Ishikawa (cell line): ENCODE results near the gene RELN.

Experiments used
- CEBPB ChIP-seq: IDR thresholded peaks from 2 replicates; pipeline ENCODE4 v1.6.1; 2012
- CREB1 ChIP-seq: IDR thresholded peaks from 2 replicates; pipeline ENCODE4 v1.6.1; 2012; ENCODE audit warnings: low read depth
- EGR1 ChIP-seq: IDR thresholded peaks from 2 replicates; pipeline ENCODE4 v1.6.1; 2012
- EP300 ChIP-seq: IDR thresholded peaks from 2 replicates; pipeline ENCODE4 v1.6.1; 2012; ENCODE audit warnings: borderline replicate concordance
- FOXM1 ChIP-seq: IDR thresholded peaks from 2 replicates; pipeline ENCODE4 v1.6.1; 2012; ENCODE audit warnings: low read depth, borderline replicate concordance
- MAX ChIP-seq: IDR thresholded peaks from 2 replicates; pipeline ENCODE4 v1.6.1; 2012
- NFIC ChIP-seq: IDR thresholded peaks from 2 replicates; pipeline ENCODE4 v1.6.1; 2012
- RAD21 ChIP-seq: IDR thresholded peaks from 2 replicates; pipeline ENCODE4 v1.6.1; 2012; ENCODE audit warnings: low read depth
- REST ChIP-seq: IDR thresholded peaks from 2 replicates; pipeline ENCODE4 v1.6.1; 2012; ENCODE audit warnings: low read depth, mild to moderate bottlenecking
- TAF1 ChIP-seq: IDR thresholded peaks from 2 replicates; pipeline ENCODE4 v1.6.1; 2012; ENCODE audit warnings: low read depth, mild to moderate bottlenecking
- TCF12 ChIP-seq: IDR thresholded peaks from 2 replicates; pipeline ENCODE4 v1.6.1; 2012; ENCODE audit warnings: low read depth
- TEAD4 ChIP-seq: IDR thresholded peaks from 2 replicates; pipeline ENCODE4 v1.6.1; 2012
- YY1 ChIP-seq: IDR thresholded peaks from 2 replicates; pipeline ENCODE4 v1.6.1; 2012; ENCODE audit warnings: low read depth
- ZBTB7A ChIP-seq: IDR thresholded peaks from 2 replicates; pipeline ENCODE4 v1.6.1; 2012; ENCODE audit warnings: low read depth
- TF ChIP-seq, protein P1 (sequence below): IDR thresholded peaks from 2 replicates; pipeline ENCODE4 v1.6.1; 2012

Gene RELN

GRCh38 chr7:103649052-103649451, 340.4 kb downstream of the RELN start:
- TF ChIP-seq CREB1 (no peak), TCF12 (no peak), TAF1 (no peak), EP300 (no peak), EGR1 (no peak), CEBPB (no peak), YY1 (no peak), NFIC (no peak)

- TF ChIP-seq ZBTB7A = no peak
- TF ChIP-seq, protein P1, sequence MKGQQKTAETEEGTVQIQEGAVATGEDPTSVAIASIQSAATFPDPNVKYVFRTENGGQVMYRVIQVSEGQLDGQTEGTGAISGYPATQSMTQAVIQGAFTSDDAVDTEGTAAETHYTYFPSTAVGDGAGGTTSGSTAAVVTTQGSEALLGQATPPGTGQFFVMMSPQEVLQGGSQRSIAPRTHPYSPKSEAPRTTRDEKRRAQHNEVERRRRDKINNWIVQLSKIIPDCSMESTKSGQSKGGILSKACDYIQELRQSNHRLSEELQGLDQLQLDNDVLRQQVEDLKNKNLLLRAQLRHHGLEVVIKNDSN = no peak
- no peak for TF ChIP-seq NFIC
Observed at GRCh38 chr7:103648135-103648534, 341.3 kb downstream of the RELN start.

DNA sequence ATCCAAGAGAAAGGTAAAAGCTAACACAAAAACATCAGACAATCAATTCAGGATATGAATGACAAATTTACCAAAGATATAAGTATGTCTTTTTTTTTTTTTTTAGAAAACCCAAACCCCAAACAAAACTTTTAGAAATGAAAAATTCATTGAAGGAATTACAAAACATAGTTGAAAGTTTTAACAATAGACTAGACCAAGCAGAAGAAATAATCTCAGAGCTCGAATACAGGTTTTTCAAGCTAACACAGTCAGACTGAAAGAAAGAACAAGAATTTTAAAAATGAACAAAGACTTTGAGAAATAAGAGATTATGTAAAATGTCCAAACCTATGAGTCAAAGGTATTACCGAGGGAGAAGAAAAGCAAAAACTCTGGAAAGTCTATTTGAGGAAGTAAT, 345.1 kb downstream of the RELN start:
- no peak for TF ChIP-seq RAD21
- no peak for TF ChIP-seq TAF1
- no peak for TF ChIP-seq FOXM1
- no peak for TF ChIP-seq EP300
- TF ChIP-seq CREB1 = no peak
- TF ChIP-seq YY1 = no peak
- no peak for TF ChIP-seq ZBTB7A
- no peak for TF ChIP-seq REST
- TF ChIP-seq EGR1 = no peak

- TF ChIP-seq FOXM1 (no peak), EP300 (no peak), YY1 (no peak), MAX (no peak)
Observed at GRCh38 chr7:103640031-103640779, 349.3 kb downstream of the RELN start.

GRCh38 chr7:103637726-103638125, 351.7 kb downstream of the RELN start:
- no peak for TF ChIP-seq TCF12
- TF ChIP-seq YY1 = no peak
- TF ChIP-seq REST = no peak
- no peak for TF ChIP-seq ZBTB7A
- TF ChIP-seq TEAD4 = no peak
- no peak for TF ChIP-seq CEBPB
- no peak for TF ChIP-seq EP300
- no peak for TF ChIP-seq RAD21
- TF ChIP-seq NFIC = no peak
- TF ChIP-seq, protein P1 = no peak
- no peak for TF ChIP-seq TAF1
- no peak for TF ChIP-seq EGR1
- TF ChIP-seq MAX = no peak
- TF ChIP-seq FOXM1 = no peak
- TF ChIP-seq CREB1 = no peak

- TF ChIP-seq CEBPB = no peak
- TF ChIP-seq MAX = no peak
- no peak for TF ChIP-seq NFIC
- TF ChIP-seq, protein P1 = no peak
- TF ChIP-seq CREB1 = no peak
- TF ChIP-seq TEAD4 = no peak
- TF ChIP-seq TAF1 = no peak
- no peak for TF ChIP-seq RAD21
- no peak for TF ChIP-seq YY1
- no peak for TF ChIP-seq TCF12
- no peak for TF ChIP-seq EGR1
- TF ChIP-seq FOXM1 = no peak
- no peak for TF ChIP-seq REST
- no peak for TF ChIP-seq EP300
- no peak for TF ChIP-seq ZBTB7A
Observed at GRCh38 chr7:103637094-103637493, 352.4 kb downstream of the RELN start.
